Stimulated activated CD4-positive, alpha-beta T cell treated with anti-CD3 and anti-CD28 coated beads, Interleukin-15, amount 100 ng/mL, for 1 hour (primary cell): Measurements from ENCODE around the gene FCGR2B.
"Not testable (repeated sequence)": the region's sequence is repeated elsewhere in the genome, so short reads cannot be mapped to it uniquely, and the experiment has no call there.

Experiments used
- DNase-seq, 2 donors: peaks; one replicate each; pipeline ENCODE4 v3.0.0-alpha.2; 2020; ENCODE audit warnings: low read depth in 1 of 2, low spot score in 1 of 2

FCGR2B gene

DNA sequence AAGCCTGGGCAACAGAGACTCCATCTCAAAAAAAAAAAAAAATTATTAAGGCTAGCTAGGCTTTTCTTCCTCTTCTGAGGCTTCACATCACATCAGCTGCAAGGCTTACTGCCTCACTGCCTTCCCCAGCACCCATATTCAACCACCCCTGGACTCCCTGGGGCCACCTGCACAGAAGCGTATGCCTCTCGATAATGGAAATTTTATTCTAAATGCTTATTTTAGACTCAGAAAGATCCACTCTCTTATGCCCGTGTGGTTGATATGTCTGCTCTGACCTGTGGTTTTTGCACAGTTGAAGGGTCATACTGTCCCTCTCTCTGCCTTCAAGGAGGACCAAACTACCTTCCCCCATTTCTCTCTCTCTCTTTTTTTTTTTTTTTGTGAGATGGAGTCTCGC is 42.6 kb downstream of the FCGR2B start:
- DNase-seq, result no peak

DNA sequence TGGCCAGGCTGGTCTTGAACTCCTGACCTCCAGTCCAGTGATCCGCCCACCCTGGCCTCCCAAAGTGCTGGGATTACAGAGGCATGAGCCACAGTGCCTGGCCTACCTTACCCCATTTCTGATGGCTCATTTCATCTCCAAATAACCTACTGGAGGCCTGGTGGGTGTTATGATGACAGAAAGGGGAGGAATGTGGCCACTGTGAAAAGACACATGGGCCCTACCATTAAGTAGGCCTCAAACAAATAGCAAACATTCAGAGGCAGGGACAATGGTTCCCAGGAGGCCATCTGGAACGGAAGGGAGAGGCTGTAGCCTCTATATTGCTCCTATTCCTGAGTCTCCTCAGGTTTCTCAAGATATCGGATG is 43.2 kb downstream of the FCGR2B start:
- no peak for DNase-seq

DNA sequence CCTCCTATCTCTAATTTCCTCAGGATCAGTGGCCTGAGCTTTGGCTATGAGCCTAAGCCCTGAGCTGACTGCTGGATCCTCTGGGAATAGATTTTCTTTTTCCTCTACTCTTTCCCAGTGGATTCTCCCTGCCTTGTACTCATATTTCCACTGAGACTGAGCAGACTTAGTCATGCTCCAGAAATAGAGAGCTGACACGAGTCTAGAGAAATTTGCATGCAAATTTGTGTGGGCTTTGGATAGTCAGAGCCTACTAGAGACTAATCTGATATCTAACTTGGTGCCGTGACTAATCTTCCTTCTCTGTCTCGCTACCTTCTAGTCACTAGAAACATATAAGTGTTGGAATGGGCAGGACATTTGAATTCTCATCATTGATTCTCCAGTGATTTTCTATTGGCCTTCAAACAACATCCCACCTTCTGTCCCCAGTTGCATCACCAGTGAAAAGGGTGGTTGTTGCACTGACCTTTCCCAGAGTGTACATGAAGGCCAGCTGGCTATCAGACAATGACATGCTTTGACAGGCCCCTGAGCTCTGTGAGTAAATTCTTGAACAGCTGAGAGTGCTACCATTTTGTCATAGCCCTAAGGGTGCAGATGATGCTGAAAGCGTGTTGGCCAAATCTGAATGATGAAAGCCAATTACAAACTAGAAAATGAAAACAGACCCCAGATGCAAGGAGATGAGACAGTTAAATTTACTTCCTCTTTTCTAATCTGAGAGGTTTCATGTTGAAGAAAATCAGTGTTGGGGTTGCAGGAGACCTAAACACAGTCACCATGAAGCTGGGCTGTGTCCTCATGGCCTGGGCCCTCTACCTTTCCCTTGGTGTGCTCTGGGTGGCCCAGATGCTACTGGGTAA is 43.8 kb downstream of the FCGR2B start, which contains the start of gene FCRLA:
Gene FCRLA (plus strand): TSS at position 748 of the 866 bp plus-strand sequence. CDS start 36 bp downstream, at position 784.
- no peak for DNase-seq

DNA sequence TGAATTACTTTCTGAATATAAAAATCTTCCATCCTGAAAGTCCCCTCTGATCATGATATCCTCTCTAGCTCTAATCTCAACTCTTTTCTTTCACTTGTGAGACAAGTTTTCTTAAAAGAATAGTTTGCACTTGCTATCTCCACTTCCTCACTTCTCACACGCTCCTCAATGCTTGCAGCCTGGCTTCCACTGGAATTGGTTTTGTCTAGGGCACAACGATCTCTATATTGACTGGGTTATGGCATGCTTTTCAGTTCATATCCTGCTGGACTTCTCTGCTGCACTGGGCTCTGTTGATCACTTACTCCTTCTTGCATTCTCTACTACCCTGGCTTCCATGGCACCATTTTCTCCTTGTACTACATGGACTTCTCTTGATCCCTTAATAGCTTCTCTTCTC is 44.6 kb downstream of the FCGR2B start:
- no peak for DNase-seq

GRCh38 chr1:161709373-161709772 is 46.4 kb downstream of the FCGR2B start:
- DNase-seq, result no peak

DNA sequence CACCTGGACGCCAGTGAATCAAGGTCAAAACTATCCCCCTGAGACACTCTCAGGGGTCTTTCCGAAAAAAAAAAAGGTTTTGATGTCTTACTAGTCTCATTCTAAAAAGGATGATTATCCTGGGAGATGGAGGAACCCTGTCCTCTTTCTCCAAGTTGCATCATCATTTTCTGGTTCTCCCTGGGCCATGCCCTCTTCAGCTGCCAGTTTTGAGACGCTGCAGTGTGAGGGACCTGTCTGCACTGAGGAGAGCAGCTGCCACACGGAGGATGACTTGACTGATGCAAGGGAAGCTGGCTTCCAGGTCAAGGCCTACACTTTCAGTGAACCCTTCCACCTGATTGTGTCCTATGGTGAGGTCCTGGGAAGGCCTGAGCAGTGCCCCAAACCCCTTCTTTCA is 47.6 kb downstream of the FCGR2B start:
- no peak for DNase-seq

GRCh38 chr1:161718559-161719324 is 55.8 kb downstream of the FCGR2B start:
- DNase-seq, result no peak

DNA sequence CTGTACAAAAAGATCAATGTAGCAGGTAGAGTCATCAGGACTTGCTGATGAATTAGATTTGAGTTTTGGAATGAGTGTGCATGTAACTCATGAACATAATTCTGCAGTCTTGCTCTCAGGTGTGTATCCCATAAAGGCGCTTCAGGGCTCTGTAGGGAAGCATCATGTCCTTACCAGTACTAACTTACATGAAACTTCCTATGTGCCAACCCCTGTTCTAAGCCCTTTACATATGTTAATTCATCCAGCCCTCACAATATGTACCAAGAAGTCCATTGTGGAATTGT is 56.3 kb downstream of the FCGR2B start:
- DNase-seq, result no peak

DNA sequence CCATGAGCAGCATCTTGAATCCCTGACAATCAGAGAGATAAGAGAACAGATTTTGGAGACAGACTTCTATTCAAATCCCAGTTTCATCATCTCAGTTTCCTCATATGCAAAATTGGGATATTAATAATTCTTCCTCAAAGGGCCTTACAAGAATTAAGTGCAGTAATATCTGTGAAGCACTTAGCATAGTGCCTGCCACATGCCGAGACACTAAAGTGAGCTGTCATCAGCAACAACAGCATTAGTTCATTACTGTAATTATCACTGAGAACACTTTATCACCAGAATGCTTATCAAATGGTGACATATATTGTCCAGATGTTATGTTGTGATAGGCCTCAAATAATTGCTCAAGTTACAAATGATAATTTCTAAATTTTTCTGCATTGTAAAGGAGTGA is 57.5 kb downstream of the FCGR2B start:
- no peak for DNase-seq

DNA sequence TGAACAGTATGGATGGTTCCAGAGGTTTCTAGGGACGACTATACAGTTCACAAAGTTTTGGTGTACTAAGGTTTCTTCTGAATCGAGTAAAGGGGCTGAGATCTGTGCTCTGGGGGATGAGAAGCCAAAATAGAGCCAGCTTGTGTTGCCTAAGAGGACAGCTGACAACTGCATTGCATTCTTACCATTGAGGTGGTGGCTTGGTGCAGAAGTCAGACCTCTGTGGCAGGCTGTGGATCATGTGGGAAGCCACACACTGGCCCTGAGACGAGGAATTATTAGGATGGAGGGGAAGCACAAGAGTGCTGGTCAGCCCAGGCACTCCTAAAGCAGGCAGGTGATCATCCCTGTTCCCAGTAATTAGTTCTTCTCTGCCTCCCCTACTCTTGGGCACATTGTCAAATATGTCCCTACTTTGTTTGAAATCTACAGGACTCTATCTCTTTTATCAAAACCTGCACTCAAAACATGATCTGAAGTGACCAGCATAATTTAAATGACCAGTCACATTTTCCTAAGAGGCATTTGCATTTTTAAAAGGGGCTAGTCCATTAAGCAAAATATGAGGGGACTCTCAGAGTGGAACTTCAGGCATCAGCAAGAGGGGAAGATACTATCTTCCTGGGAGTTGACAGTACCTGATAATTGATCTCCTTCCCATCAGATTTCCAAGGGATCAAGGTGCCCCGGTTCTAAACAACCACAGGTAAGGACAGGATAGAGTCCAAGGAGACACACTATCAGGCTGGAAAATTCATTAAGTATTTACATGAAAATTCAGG is 58.2 kb downstream of the FCGR2B start, which contains the start of gene FCRLB:
Gene FCRLB (plus strand): TSS at position 589 of the 782 bp plus-strand sequence. CDS start 1,129 bp downstream, outside the sequence.
- no peak for DNase-seq

DNA sequence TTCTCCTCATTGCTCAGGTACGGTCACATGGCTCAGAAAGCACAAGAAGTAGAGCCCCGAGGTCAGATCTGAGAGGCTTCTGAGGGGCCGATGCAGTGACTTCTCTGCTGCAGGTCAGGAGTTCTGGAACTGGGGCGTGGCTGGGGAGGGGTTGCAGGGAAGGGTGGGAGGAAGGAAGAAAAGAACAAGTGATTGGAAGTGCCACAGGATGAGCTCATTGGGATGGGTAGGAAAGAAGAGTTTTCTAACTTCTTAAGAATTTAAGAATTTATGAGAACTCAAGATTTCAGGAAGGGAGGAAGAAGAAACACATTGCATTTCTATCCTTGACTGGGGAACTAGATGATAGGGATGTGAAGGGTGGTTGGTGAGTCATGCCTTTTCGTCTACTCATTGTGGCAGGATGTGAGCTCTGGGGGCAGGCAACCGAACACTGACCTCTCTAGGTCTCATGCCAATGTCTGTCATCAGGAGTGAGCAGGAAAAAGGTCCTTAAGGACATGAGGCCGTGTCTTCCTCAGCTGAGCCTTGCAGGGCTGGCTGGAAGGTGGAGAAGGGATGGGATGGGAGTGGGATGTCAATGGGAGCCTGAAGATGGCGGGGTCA is 58.9 kb downstream of the FCGR2B start:
- DNase-seq, result no peak

DNA sequence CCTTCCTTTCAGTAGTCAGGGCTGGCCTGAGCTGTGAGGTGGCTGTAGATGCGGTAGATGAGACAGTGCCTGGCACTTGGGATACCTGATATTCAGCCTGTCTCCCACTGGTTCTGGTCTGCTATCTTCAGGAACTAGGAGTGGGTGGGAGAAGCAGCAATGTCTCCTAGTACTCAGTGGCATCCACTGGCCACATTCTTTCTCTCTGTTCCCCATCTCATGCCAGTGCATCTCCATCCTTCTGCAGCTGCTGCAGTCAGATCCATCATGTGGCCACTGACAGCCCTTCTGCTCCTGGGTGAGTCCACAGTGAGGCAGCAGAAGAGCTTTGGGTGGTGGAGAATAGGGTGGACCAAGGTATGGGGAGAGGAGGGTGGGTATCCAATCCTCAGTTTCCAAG is 59.5 kb downstream of the FCGR2B start:
- no peak for DNase-seq

DNA sequence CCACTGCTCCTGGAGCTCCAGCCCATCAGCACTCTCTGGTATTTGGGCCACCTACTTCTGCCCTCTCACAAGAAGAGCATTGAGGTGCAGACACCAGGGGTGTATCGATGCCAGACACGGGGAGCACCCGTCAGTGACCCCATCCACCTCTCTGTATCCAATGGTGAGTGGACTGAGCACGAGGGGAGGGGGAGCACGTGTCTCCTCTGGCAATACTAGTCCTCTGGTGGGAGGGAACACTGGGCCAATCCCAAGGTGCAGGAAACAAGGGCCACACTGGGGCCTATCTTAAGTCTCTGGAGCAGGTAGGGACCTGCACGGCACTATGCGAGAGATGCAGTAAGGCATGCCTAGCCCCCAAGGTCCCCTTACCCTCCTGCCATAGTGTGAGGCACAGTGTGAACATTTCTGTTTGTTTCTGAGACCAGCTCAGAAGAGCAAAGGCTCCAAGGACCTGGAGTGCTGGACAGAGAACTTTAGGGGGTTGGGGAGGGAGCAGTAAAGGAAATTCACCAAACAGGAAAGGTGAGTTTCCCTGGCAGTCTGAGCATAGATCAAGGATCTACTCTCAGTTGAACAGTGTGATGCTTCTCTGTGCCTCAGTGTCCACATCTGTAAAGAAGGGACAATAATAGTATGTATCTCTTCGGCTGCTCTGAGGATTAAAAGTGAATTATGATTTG is 60.7 kb downstream of the FCGR2B start:
- DNase-seq, result no peak

DNA sequence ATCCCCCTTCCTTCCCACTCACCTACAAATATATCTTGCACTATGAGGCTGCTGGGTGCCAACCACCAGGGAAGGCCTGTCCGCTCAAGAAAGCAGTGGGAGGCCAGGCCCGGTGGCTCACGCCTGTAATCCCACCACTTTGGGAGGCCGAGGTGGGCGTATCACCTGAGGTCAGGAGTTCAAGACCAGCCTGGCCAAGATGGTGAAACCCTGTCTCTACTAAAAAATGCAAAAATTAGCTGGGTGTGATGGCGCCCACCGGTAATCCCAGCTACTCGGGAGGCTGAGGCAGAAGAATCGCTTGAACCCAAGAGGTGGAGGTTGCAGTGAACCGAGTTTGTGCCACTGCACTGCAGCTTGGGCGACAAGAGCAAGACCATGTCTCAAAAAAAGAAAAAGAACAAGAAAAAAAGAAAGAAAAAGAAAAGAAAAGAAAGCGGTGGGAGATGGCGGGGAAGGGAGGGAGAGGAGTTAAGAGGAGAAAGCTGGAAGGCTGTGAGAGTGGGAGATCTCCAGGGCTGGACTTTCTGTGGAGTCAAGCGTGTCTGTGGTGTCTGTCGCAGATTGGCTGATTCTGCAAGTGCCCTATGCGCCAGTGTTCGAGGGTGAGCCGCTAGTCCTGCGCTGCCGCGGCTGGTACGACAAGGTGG is 62.4 kb downstream of the FCGR2B start:
- not testable (repeated sequence) for DNase-seq

DNA sequence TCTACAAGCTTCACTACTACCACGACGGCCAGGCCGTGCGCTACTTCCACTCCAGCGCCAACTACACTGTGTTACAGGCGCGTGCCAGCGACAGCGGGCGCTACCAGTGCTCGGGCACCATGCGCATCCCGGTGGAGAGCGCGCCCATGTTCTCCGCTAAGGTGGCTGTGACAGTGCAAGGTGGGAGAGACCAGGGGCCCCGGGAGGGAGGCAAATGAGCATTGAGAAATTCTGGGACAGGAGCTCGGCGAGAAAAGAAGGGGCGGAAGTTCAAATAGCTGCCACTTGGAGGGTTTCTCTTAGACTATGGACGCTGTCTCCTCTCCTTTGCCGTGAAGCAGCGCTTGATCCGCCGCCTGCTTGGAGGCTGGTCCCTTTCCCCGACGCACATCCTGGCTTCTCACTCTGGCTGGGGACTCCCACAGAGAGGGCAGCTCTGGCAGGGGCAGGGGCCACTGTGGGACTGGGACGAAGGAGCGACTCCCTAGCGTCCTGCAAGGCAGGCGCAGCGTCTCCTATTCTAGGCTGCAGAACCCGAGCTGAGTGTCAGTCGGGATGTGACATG is 63.0 kb downstream of the FCGR2B start:
- peak in 1 of 2 donors; percentile 10 for DNase-seq

DNA sequence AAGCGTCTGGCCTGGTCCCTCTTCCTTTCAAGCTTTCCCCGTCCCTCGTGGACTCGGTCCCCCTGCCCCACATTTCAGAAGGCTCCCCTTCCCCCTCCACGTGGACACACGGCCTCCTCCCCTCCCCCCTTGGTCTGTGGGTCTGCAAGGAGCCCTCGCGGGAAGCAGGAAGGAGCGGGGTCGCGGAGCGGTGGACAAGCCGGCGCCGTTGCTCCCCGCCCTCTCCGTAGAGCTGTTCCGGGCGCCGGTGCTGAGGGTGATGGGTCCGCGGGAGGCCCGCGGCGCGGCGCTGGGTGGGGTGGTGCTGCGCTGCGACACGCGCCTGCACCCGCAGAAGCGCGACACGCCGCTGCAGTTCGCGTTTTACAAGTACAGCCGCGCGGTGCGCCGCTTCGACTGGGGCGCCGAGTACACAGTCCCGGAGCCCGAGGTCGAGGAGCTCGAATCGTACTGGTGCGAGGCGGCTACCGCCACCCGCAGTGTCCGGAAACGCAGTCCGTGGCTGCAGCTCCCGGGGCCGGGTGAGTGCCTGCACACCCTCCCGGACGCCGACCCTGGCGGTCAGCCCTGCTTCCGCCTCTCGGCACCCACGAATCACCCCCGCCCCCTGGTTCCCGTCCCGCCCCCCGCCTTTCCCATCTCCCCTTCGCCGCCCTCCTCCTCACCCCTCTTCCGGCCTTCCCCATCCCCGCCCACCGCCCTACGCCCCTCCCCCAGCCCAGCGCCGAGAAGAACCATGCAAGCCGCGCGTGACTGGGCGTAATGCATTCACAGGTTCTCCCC is 63.7 kb downstream of the FCGR2B start:
- DNase-seq, result peak; percentile 43

DNA sequence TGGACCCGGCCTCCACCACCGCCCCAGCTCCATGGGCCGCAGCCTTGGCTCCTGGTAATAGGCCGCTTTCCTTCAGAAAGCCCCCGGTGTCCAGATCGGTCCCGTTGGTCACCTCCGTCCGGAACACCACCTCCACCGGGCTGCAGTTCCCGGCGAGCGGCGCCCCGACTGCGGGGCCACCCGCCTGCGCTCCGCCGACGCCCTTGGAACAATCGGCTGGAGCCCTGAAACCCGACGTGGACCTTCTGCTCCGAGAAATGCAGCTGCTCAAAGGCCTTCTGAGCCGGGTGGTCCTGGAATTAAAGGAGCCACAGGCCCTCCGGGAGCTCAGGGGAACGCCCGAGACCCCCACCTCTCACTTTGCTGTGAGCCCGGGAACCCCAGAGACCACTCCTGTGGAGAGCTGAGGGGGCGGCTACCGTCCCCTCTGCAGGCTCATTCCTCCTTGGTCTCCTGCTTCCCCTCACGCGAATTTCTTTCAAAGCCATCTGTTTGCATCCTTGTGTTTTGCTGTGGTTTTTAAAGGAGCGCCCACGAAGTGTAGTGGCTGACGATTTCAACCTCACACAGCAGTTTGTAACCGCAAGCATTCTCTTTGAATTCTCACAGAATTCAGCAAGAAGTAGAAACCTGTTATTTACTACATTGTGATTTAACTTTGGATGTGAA is 64.4 kb downstream of the FCGR2B start:
- DNase-seq, result no peak
